Measurements from ENCODE around the gene MARCHF6. TPM values are rescaled to one million over a fixed set of nuclear protein-coding genes. Genes with fewer than 3 reads are reported as not detected.
A peak's percentile ranks its signal among the peaks of the same experiment; 100 is the strongest.

MARCHF6 gene
- total and polyA plus RNA-seq, 2 experiments from 2014 or later: 56.4 to 97.5 TPM

GRCh38 chr5:10329446-10329819, 24.1 kb upstream of the MARCHF6 start:
- in situ Hi-C loops (cut with MboI): no loop called here
- Histone ChIP-seq H2AFZ (no peak overlapping the region), H3K27me3 (replicated peaks; ENCODE audit: insufficient read depth) (no peaks in the 10 kb centered on the region), H3K9me2 (ENCODE audit: insufficient read depth) (no peaks in the 10 kb centered on the region), H3K4me3 (no peak overlapping the region), H4K20me1 (ENCODE audit: insufficient read depth) (no peaks in the 10 kb centered on the region), H3K9ac (no peak overlapping the region), H3K4me2 (ENCODE audit: unreplicated experiment) (no peak overlapping the region), H3K79me2 (ENCODE audit: insufficient read depth) (no peaks in the 10 kb centered on the region), H3K36me3 (ENCODE audit: low read depth) (no peaks in the 10 kb centered on the region), H3K27ac (peak overlapping the region; percentile 45), H3K4me1 (ENCODE audit: insufficient read depth) (peaks cover 35% of the 10 kb centered on the region), H3F3A (ENCODE audit: insufficient read depth) (peaks cover 38% of the 10 kb centered on the region), H3K9me3 (ENCODE audit: low read depth) (no peaks in the 10 kb centered on the region)
- TF ChIP-seq EZH2 (IDR thresholded peaks at IDR 0.05; ENCODE audit: insufficient read depth, poor library complexity, severe bottlenecking) (no peak), EZH2phosphoT487 (IDR thresholded peaks at IDR 0.05; ENCODE audit: insufficient read depth, low read depth) (no peak)
- peak; percentile 31 for DNase-seq
- WGBS, 2 experiments (ENCODE audit: low coverage in 1 of 2, low lambda C conversion rate in 2 of 2, missing lambda C conversion rate in 2 of 2): 15% methylated on average over 2 of the region's 2 CpGs

GRCh38 chr5:10329820-10330481, 23.5 kb upstream of the MARCHF6 start:
- no peaks in the 10 kb centered on the region for H3K9me3 ChIP-seq (ENCODE audit: low read depth)
- 8 to 12% methylated on average over 7 of the region's 7 CpGs for WGBS, 2 experiments (ENCODE audit: low coverage in 1 of 2, low lambda C conversion rate in 2 of 2, missing lambda C conversion rate in 2 of 2)
- no peaks in the 10 kb centered on the region for H3K27me3 ChIP-seq (replicated peaks; ENCODE audit: insufficient read depth)
- H3K36me3 ChIP-seq (ENCODE audit: low read depth): no peaks in the 10 kb centered on the region
- peaks cover 38% of the 10 kb centered on the region for H3F3A ChIP-seq (ENCODE audit: insufficient read depth)
- no peaks in the 10 kb centered on the region for H3K79me2 ChIP-seq (ENCODE audit: insufficient read depth)
- in situ Hi-C loops (cut with MboI): no loop called here
- H3K27ac ChIP-seq: peak overlapping the region; percentile 45
- no peaks in the 10 kb centered on the region for H4K20me1 ChIP-seq (ENCODE audit: insufficient read depth)
- no peaks in the 10 kb centered on the region for H3K9me2 ChIP-seq (ENCODE audit: insufficient read depth)
- peaks cover 35% of the 10 kb centered on the region for H3K4me1 ChIP-seq (ENCODE audit: insufficient read depth)
- H2AFZ ChIP-seq: no peak overlapping the region
- DNase-seq: peak; percentile 85
- H3K4me3 ChIP-seq: no peak overlapping the region
- H3K9ac ChIP-seq: no peak overlapping the region
- peak; percentile 83; the same call in 1 of the 2 replicates for TF ChIP-seq EZH2phosphoT487 (IDR thresholded peaks at IDR 0.05; ENCODE audit: insufficient read depth, low read depth)
- no peak for TF ChIP-seq EZH2 (IDR thresholded peaks at IDR 0.05; ENCODE audit: insufficient read depth, poor library complexity, severe bottlenecking)
- peak overlapping the region; percentile 49 for H3K4me2 ChIP-seq (ENCODE audit: unreplicated experiment)

- Histone ChIP-seq H4K20me1 (ENCODE audit: insufficient read depth) (no peaks in the 10 kb centered on the region), H3K4me3 (no peak overlapping the region), H3K4me2 (ENCODE audit: unreplicated experiment) (peak overlapping the region; percentile 49), H3F3A (ENCODE audit: insufficient read depth) (peaks cover 38% of the 10 kb centered on the region), H3K9ac (peak overlapping the region; percentile 15; the same call in 1 of the 2 replicates), H3K9me2 (ENCODE audit: insufficient read depth) (no peaks in the 10 kb centered on the region), H3K4me1 (ENCODE audit: insufficient read depth) (peaks cover 35% of the 10 kb centered on the region), H3K36me3 (ENCODE audit: low read depth) (no peaks in the 10 kb centered on the region), H3K79me2 (ENCODE audit: insufficient read depth) (no peaks in the 10 kb centered on the region), H3K9me3 (ENCODE audit: low read depth) (no peaks in the 10 kb centered on the region), H3K27me3 (replicated peaks; ENCODE audit: insufficient read depth) (no peaks in the 10 kb centered on the region), H2AFZ (peak overlapping the region; percentile 34; the same call in 1 of the 2 replicates), H3K27ac (peak overlapping the region; percentile 45)
- TF ChIP-seq EZH2phosphoT487 (IDR thresholded peaks at IDR 0.05; ENCODE audit: insufficient read depth, low read depth) (no peak), EZH2 (IDR thresholded peaks at IDR 0.05; ENCODE audit: insufficient read depth, poor library complexity, severe bottlenecking) (no peak)
- in situ Hi-C loops (cut with MboI): no loop called here
- WGBS, 2 experiments (ENCODE audit: low coverage in 1 of 2, low lambda C conversion rate in 2 of 2, missing lambda C conversion rate in 2 of 2): 11 to 15% methylated on average over 10 of the region's 10 CpGs
- peak; percentile 31 for DNase-seq
Measured at GRCh38 chr5:10330511-10331230, 22.8 kb upstream of the MARCHF6 start.

GRCh38 chr5:10331341-10331796, 22.1 kb upstream of the MARCHF6 start:
- H3K4me2 ChIP-seq (ENCODE audit: unreplicated experiment): peak overlapping the region; percentile 49
- H3F3A ChIP-seq (ENCODE audit: insufficient read depth): peaks cover 38% of the 10 kb centered on the region
- no peaks in the 10 kb centered on the region for H3K79me2 ChIP-seq (ENCODE audit: insufficient read depth)
- no peaks in the 10 kb centered on the region for H3K36me3 ChIP-seq (ENCODE audit: low read depth)
- WGBS, 2 experiments (ENCODE audit: low coverage in 1 of 2, low lambda C conversion rate in 2 of 2, missing lambda C conversion rate in 2 of 2): 6 to 9% methylated on average over 7 of the region's 7 CpGs
- DNase-seq: peak; percentile 45
- peaks cover 35% of the 10 kb centered on the region for H3K4me1 ChIP-seq (ENCODE audit: insufficient read depth)
- in situ Hi-C loops (cut with MboI): no loop called here
- no peak overlapping the region for H3K27ac ChIP-seq
- H3K4me3 ChIP-seq: no peak overlapping the region
- H3K9me3 ChIP-seq (ENCODE audit: low read depth): no peaks in the 10 kb centered on the region
- no peaks in the 10 kb centered on the region for H4K20me1 ChIP-seq (ENCODE audit: insufficient read depth)
- no peaks in the 10 kb centered on the region for H3K9me2 ChIP-seq (ENCODE audit: insufficient read depth)
- no peak overlapping the region for H3K9ac ChIP-seq
- TF ChIP-seq EZH2phosphoT487 (IDR thresholded peaks at IDR 0.05; ENCODE audit: insufficient read depth, low read depth) (no peak), EZH2 (IDR thresholded peaks at IDR 0.05; ENCODE audit: insufficient read depth, poor library complexity, severe bottlenecking) (no peak)
- H3K27me3 ChIP-seq (replicated peaks; ENCODE audit: insufficient read depth): no peaks in the 10 kb centered on the region
- peak overlapping the region; percentile 34; the same call in 1 of the 2 replicates for H2AFZ ChIP-seq
